Stimulated activated CD4-positive, alpha-beta T cell treated with anti-CD3 and anti-CD28 coated beads, Interleukin-2, amount 100 ng/mL, for 24 hours (primary cell): ENCODE results near the gene WDR87.

Source experiments
- DNase-seq, 2 donors: peaks; one replicate each; pipeline ENCODE4 v3.0.0-alpha.2; 2020

WDR87 gene

DNA sequence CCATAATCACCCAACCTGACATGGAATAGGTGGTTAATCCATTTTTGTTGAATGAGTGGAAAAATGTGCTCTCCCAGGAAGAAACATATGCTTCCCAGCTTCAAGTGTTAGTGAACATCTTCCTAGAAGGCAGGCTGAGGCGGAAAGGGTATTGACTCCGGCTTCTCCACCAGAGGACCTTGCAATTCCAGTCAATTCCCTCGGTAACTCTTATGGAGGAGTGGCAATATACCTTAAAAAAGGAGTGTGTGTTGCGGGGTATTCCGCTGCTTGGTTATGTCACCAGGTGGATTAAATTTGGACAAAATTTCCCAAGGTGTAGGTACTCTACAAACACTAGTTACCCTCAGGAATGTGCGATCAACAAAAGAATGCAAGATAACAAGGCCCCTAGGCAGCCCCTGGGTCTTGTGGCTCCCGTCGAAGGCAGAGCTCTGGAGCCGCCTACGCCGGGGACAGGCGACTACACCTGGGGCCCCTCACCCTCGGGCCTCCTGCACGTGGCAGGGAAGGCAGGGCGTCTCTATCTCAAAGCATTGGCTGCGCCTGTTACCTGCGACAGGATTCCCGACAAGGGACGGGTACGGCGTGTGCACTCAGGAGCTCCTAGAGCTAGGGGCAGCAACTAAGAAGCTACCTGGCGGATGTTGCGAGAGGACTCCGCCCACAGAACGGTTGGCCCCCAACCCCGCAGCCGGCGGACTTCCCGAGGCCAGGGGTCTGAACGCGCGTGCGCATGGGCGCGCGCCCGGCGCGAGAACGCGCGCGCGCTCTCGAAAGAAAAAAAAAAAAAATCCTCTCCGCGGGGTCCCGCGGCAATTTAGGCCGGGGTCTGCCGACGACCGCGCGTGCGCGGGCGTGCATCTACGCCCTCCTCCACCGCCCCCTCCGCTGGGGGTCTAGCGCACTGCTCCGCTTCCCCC lies at the start of gene WDR87:
TSS of gene WDR87 (minus strand) at position 649 of the 923 bp plus-strand sequence. CDS start 8,355 bp downstream, outside the sequence.
- peak; percentile 40 to 48 for DNase-seq

DNA sequence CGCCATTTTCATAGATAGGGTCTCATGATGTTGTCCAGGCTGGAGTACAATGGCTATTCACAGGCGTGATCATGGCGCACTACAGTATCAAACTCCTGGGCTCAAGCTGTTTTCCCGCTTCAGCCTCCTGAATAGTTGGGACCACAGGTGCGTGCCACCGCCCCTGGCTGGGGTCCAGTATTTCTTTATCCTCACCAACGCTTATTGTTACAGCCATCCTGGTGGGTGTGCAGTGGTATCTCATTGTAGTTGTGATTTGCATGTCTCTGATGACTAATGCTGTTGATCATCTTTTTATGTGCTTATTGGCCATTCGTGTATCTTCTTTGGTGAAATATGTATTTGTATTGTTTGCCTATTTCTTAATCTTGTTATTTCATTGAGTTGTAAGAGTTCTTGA lies 49.6 kb upstream of the WDR87 start:
- DNase-seq: no peak

DNA sequence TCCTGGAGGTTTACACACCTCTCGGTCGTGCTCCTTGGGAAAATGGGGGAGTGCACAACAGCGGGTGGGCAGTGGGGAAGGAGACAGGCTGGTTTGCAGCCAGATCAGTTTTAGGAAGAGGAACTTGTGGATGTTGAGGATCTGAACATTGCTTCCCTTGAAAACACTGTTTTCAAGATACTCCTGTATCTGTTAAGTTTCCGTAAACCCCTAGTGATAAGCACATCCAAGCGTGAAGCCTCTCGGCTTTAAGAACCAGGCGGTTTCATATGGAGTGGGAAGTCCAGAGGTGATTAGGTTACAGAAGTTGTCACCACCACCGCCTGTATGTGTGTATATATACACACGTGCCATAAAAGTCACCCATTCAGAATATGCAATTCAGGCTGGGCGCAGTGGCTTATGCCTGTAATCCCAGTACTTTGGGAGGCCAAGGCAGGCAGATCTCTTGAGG lies 48.1 kb upstream of the WDR87 start:
- no peak for DNase-seq

DNA sequence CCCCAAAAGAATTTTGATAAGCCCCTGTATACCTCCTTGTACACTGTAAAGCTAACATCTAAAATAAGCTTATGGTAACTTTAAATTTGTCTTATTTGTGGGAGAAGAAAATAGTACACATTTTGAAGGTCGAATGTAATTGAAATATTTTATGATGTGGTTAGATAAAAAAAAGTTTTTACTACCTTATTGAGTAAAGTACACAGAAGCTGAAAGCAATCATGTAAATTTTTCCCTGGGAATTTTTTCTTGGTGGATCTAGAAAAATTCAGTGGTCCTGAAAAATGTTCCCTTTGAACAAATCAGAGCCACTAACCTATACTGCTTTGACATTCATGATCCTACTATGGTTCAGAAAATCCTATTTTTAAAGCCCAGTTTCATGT lies 47.5 kb upstream of the WDR87 start:
- DNase-seq: no peak

DNA sequence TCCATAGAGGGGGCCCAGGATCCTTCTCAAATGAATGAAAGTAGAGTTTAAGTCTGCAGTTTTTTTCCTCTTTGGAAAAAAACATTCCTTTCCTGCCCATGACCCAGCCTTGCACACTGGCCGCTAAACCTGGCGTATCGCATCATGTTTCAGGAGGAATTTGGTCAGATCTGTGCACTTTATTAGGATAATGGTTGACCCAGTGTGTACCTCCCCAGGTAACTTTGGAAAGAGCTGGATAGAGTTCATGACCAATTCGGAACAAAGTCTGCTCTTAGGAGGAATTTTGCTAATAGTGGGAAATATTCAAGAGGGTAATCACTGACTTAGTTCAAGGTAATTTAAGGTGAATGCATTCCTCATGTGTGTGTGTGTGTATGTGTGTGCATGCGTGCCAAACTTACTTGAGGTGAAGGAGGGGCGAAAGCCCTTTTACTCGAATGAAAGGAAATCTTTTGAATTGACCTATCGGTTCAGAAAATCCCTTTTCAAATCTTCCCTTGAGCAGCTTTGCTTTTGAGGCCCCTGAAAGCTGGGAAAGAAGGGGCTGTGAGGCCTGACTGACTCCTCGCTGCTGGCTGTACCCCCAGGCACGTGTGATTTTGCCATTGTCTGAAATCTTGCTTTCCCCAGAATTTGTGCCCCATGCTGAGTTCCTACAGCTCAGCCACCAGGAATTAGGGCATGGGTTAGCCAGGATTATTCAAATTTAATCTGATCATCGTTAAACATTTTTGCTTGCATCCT lies 47.0 kb upstream of the WDR87 start:
- no peak for DNase-seq

DNA sequence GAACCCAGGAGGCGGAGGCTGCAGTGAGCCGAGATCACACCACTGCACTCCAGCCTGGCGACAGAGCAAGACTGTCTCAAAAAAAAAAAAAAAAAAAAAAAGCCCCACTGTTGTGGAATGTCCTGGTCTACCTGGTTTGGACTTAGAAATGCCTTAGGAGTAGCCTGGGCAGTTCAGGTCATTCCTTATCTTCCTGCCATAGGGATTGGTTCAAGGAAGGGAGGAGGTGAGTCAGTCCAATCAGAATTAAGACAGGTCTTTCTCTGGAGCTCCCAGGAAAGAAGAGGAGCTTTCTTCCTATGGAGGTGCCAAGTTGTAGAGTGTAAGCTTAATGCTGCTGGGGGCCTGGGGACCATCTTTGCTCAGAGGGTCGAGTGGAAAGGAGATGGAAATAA lies 45.4 kb upstream of the WDR87 start:
- DNase-seq: no peak

DNA sequence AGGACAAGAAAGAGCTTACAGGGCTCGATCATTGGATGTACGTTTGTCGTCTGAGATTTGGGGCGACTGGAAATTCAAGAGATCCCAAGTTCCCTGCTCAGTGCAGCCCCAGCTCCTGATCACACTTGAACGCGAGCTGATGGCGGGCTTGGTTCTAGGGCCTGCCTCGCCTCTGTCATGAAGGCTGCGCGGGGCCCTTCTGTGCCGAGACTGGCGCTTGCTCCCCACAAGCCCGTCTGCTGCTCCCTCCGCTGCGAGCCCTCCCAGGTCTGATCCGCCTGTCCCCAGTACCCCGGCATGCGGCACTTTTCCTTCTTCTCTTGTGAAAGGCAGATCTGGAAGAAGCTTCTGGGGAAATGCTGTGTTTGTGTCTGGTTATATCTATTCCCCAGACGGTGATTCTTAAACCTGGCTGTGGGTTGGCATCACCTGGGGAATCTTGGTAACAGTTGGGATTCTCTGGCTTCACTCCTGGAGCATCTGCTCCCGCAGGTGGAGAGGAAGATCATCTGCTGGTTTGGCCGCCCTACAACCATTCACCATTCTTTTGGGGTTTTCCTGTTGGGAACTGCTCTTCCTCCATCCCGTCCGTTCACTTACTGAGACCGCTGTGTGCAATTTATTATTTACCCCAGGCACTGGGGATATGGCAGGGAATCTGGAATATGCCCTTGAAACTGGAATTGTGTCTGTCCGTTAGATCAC lies 44.2 kb upstream of the WDR87 start:
- no peak for DNase-seq

DNA sequence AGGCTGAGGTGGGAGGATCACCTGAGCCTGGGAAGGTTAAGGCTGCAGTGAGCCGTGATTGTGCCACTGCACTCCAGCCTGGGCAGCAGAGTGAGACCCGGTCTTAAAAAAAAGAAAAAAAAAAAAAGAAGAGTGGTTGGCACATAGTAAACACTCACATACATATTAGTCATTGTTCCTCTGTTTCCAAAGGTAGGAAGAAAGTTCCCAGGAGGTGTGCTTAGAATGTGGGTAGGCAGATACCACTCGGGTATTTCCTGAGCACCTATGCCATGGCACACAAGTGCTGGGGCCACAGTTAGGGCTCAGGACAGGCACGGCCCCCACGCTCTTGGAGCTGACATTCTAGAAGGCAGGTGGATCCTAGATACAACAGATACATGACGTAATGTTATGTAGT lies 42.0 kb upstream of the WDR87 start:
- no peak for DNase-seq

DNA sequence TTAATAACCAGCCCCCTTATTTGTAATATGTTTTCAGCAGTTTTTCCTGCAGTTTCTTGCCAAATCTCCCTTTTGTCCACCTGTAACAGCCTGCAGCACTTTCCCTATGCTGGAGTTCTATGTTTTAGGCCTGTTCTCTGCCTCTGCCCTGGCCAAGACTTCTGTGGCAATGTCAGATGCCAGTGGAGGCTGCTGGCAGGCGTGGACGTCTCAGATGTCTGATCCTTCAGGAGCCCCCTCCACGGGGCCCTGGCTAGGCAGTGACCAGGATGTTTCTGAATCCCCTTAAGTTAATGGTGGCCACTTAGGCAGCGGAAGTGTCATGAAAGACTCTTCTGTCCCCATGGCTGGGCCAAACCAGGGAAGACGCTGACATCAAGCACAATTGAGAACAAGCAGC lies 41.4 kb upstream of the WDR87 start:
- no peak for DNase-seq

DNA sequence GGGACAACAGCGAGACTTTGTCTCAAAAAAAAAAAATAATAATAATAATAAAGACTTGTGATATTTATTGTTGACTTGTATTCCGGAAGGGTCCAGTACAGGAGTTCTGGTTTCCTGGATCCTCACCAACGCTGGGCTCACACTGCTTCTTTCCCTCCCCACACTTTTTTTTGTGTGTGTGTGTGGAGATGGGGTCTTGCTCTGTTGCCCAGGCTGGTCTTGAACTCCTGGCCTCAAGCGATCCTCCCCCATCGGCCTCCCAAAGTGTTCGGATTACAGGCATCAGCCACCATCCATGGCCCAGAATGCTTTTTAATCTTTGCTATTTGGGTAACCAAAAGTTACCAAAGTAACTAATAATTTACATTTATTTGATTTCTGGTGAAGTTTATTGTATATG lies 39.7 kb upstream of the WDR87 start:
- no peak for DNase-seq

DNA sequence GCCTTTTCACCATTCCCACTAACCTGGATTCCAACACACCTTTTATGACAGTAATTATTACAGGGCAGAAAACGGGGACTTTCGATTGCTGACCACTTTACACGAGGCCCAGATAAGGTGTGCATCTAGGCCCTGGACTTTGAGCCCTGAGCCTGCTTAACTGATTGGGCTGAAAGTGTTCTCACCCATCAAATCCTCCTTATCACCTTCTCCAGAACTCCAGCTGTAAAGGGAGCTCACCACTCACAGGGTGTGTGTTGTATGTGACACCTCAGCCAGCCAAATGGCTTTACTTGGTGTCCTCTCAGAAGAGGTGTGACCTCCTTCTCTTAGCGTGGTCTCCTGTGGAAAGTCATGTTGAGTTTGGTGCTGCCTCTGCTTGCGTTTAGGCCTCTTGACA lies 37.1 kb upstream of the WDR87 start:
- DNase-seq: no peak

DNA sequence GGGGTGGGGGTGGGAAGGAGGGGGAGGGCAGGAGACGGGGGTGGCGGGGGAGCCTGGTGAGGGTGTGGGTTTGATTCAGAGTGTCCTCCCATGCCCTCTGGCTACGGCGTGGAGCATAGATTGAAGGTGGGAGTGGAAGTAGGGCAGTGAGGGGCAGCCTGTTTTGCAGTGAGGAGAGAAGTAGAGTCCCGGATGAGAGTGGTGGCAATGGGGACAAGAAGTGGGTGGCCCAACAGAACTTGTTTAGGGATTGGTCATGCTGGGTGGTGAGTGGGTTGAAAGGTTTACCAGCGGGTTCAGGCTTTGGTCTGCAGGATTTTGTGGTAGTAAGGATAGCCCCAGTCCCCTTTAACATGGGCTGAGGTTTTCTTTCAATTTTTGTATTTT lies 36.1 kb upstream of the WDR87 start:
- no peak for DNase-seq

DNA sequence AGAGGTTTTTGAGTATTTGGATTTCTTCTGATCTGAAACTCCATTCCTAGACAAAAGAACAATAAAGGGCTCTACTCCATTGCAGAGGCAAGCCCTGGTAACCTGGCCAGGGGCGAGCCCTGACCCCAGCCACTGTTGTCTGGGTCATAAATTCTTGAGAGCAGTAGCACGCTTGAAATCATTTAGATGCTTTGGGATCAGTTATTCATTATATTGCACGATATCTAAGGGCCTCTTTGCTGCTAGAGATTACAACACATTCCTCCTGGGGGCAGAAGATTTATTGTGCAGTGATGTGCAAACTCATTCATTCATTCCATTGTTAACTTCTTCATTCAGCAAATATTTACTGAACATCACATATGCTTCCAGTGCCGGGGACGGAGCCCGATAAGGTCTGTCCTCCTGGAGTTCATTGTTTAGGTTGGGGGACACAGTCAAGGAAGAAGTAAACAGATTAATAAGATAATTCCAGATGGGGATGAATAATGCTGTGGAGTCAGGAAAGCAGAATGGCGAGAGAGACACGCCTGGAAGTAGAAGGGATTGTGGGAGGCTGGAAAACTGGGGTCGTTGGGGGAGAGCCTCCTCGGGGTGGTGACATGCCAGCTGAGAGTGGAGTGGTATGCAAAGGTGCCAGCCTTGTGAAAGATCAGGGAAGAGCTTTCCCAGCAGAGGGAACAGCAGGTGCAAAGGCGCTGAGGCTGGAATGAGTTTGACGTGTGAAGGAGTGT lies 35.6 kb upstream of the WDR87 start:
- no peak for DNase-seq

DNA sequence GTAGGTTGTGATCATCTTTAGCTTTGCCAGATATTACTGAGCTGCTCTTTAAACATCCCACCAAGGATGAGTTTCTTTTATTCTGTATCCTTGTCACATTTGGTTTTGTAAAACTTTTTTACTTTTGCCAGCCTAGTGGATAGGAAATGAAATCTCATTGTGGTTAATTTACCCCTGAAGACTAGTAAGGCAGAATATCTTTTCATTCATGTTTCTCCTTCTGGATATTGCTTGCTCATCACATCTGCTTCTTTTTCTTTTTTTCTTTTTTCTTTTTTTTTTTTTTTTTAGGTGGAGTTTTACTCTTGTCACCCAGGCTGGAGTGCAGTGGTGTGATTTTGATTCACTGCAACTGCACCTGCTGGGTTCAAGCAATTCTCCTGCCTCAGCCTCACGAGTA lies 32.0 kb upstream of the WDR87 start:
- no peak for DNase-seq

DNA sequence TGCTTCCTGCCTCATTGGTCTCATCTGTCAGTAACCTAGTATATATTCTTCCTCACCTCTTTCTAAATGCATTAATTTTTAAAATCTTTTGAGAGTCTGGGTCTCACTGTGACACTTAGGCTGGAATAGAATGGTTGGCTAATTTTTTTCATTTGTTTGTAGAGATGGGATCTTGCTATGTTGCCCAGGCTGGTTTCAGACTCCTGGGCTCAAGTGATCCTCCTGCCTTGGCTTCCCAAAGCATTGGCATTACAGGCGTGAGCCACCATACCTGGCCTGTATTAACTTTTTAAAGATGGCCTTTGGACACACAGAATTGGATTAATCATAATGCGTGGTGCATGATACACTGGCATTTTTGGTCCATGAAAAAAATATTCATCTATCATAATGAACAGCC lies 30.5 kb upstream of the WDR87 start:
- no peak for DNase-seq

DNA sequence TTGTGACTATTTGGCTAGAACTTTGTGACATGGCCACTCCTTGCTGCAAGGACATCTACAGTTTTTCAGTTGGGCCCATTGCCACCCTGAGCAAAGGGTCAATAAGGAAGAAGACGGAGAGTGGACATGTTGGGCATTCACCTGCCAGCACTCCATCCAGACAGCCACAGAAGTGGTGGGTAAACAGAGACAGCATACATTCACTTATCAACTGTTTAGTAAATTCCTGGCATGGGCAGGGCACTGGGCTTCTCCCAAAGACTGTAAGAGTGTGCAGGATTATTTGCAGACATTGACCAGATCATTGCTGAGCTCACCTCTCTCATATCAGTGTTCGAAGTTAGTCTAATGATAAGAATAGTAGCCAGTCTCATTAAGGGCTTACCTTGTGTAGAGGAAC lies 29.8 kb upstream of the WDR87 start:
- DNase-seq: no peak

DNA sequence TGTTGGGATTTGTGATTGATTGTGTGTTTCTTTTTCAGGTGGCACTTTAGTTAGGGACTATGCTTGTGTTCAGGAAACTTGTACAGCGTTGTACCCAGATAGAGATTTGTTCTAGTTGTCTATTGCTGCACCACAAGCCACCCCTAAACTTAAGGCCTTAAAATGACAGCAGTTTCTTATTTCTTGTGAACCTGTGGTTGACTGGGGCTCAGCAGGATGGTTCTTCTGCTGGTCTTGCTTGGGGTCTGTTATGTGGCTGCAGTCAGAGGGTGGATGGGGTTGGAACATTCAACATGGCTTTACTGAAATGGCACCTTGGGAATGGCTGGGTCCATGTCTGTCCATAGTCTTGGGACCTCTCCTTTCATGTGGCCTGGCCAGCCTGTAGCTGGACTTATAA lies 28.9 kb upstream of the WDR87 start:
- DNase-seq: no peak

DNA sequence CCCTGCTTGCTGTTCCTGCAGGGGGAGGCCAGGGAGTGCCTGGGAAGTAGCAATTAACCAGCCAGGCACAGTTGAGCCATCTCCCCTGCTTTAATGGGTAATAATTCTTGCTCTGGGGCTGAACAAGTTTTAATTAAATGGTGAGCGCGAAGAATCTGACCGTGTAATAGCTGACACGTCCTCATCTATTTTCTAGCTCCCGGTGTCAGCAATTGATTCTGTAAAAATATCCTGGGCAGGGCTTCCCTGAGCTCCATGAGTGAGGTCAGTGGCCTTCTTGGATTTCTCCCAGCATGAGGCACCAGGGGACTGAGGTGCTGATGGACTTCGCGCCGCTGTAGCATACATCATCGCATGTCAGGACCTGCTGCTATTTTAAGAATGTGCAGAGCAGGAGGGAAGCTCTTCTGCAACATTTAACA lies 27.6 kb upstream of the WDR87 start:
- no peak for DNase-seq

DNA sequence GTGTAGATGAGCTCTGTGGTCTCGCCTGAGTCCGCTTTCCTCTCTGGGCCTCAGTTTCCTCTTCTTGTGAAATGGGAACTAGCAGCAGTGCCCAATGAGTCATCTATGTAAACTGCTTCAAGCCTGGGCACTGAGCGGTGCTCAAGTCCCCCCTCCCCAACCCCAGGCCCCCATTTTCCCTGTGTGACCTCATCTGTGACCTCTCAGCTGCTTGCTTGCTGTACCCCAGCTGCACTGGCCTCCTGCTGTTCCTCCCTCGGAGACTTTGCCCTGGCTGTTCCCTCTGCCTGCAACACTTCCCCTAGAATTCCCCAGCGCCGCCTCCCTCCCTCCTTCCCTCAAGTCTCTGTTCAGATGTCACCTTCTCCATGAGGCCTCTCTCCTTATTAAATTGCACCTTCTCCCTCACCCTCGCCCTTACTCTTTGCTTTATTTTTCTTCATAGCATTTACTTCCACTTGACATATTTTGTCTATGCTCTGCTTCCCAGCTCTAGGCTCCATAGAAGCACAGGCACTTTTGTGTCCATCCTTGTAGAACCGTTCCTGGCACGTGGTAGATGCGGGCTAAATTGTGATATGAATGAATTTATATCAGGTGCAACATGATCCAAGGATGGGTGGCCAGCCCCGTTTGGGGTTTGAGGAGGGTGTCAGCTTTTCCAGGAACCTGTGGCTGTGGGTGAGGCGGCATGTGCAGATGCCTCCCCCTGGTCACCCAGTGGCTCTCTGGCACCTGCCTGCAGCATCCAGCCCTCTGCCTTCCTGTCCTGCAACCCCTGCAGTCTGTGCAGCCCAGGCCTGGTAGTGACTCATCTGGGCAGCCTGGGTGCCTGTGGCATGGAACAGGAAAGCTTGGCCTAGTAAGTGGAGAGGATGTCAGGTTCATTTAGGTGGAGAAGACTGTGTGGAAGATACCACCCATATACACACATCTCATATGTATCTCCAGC lies 26.9 kb upstream of the WDR87 start:
- no peak for DNase-seq

DNA sequence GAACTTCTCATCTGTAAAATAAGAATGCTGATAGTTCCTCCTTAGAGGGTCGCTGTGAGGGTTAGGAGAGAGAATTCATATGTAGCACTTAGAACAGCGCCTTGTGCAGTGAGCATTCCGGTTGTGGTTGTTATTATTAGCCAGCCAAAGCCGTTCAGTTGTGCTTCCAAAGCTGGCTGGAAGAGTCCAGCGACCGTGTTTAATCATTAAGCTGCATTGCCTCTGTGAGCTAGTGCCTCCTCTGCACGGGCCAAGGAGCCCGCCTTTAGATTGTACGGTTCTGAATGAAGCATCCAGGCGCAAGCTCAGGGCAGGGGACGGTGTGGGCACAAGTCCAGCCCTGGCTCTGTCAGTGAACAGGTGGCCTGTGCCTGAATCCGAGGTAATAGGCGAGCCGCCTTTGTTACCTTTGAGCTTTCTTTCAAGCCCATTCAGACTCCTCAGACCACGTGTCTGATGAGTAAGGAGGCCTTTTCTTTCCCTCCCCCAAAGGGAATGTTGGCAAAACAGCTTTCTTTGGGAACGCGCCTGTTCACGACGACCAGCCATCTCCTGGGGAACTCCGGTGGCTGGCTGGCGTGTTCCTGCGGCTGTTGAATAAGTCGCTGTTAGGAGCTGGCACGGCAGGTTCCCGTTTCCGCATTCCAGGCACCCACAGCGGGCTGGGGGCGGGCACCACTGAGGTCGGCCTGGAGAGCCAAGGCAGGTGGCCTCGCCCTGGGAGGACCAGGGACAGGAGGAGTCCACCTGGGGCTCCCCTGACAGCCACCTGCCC lies 25.7 kb upstream of the WDR87 start:
- no peak for DNase-seq

DNA sequence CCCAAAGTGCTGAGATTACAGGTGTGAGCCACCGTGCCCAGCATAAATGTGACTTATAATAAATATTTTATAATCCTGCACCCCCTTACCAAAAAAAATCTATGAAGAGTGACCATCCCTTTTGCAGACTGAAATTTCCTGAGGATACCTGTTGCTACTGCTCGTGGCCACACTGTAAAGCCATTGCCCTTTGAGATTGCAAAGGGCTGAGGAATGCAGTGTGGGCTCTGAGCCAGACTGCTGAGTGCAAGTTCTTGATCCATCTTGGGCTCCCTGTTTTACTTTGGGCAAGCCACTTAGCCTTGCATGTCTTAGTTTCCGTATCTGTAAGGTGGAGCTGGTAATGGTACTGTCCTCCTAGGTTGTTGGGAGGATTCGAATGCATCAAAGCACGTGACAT lies 24.0 kb upstream of the WDR87 start:
- DNase-seq: no peak
